Measurements from ENCODE around the gene KLHL29. TPM values are rescaled to one million over a fixed set of nuclear protein-coding genes. Genes with fewer than 3 reads are reported as not detected.

Gene KLHL29
- total and polyA plus RNA-seq, 2 donors (not counting 3 experiments of a cell fraction or from before 2014, with no cell fraction given), result 4.6 to 12.7 TPM

DNA sequence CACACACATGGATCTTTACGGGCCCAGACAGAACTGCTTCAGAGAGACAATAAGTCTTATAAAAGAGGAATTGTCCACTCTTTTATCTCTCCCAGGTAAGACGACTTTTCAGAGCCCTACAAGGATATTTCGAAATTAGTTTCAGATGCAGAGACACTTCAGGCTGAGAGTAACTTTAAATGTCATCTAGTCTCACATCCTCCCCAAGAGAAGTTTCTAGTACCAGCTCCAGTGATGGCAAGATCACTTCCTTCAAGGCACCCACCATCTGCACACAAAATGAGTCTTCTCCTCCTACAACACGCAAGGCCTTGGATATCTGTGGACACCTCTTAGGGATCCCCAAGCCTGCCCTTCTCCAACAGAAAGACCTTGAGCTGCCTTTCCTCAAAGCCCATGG lies 39.0 kb upstream of the KLHL29 start:
- FAIRE-seq, result no peak
- Histone ChIP-seq H4K20me1 (replicated peaks; ENCODE audit: control insufficient read depth, extremely low read depth, insufficient read depth, low read length) (no peaks in the 10 kb centered on the region), H3K4me1 (ENCODE audit: control insufficient read depth, extremely low read depth, insufficient read depth, low read length) (no peaks in the 10 kb centered on the region), H2AFZ (ENCODE audit: low read depth, low read length) (no peak overlapping the region), H3K9ac (replicated peaks; ENCODE audit: extremely low read depth, insufficient read depth, low read length) (no peak overlapping the region), H3K79me2 (ENCODE audit: control insufficient read depth, insufficient read depth, low read length) (no peaks in the 10 kb centered on the region), H3K4me2 (ENCODE audit: insufficient read depth, low read length) (no peak overlapping the region), H3K4me3 (replicated peaks in 1 of 3; ENCODE audit: insufficient read depth in 1 of 3, low read depth in 1 of 3, low read length in 3 of 3) (no peak overlapping the region), H3K27ac (ENCODE audit: insufficient read depth, low read depth, low read length) (no peak overlapping the region), H3K9me1 (replicated peaks; ENCODE audit: control insufficient read depth, extremely low read depth, insufficient read depth, low read length) (no peaks in the 10 kb centered on the region), H3K27me3 (ENCODE audit: control insufficient read depth in 2 of 2, insufficient read depth in 2 of 2, low read length in 2 of 2) (peaks cover 2 to 5% of the 10 kb centered on the region in 2 experiments), H3K36me3 (ENCODE audit: control insufficient read depth in 2 of 2, extremely low read depth in 1 of 2, insufficient read depth in 2 of 2, low read length in 2 of 2) (no peaks in the 10 kb centered on the region), H3K9me3 (replicated peaks; ENCODE audit: control insufficient read depth, insufficient read depth, low read length) (no peaks in the 10 kb centered on the region)
- intact Hi-C loops (cut with micrococcal nuclease), result no loop called here
- no peak for DNase-seq (ENCODE audit: low read depth, low spot score)
- ChIA-PET POLR2A (interaction anchor here (0.6 kb wide), 1 partner anchor 596 kb away, joined by 3 read pairs; no protein-coding TSS in a partner anchor), CTCF (no interaction called here)
- TF ChIP-seq JUN (IDR thresholded peaks at IDR 0.05; ENCODE audit: borderline replicate concordance, insufficient read depth, insufficient read length, low read depth) (no peak), POLR2AphosphoS5 (IDR thresholded peaks at IDR 0.05; ENCODE audit: insufficient read depth, low read depth, low read length) (no peak), GATA2 (IDR thresholded peaks at IDR 0.05; ENCODE audit: insufficient read depth, insufficient read length, low read depth, low read length) (no peak), POLR2A (IDR thresholded peaks at IDR 0.05; ENCODE audit: low read depth, low read length) (no peak), FOS (IDR thresholded peaks at IDR 0.05; ENCODE audit: borderline replicate concordance, insufficient read depth, low read length) (no peak), EZH2 (IDR thresholded peaks at IDR 0.05; ENCODE audit: borderline replicate concordance, low read depth, low read length, severe bottlenecking) (no peak), MYC (IDR thresholded peaks at IDR 0.05; ENCODE audit: low read depth, low read length) (no peak)
- TF ChIP-seq, protein P1, sequence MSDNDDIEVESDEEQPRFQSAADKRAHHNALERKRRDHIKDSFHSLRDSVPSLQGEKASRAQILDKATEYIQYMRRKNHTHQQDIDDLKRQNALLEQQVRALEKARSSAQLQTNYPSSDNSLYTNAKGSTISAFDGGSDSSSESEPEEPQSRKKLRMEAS (IDR thresholded peaks at IDR 0.05; ENCODE audit: insufficient read depth, insufficient read length), result no peak
- TF ChIP-seq, protein P2, sequence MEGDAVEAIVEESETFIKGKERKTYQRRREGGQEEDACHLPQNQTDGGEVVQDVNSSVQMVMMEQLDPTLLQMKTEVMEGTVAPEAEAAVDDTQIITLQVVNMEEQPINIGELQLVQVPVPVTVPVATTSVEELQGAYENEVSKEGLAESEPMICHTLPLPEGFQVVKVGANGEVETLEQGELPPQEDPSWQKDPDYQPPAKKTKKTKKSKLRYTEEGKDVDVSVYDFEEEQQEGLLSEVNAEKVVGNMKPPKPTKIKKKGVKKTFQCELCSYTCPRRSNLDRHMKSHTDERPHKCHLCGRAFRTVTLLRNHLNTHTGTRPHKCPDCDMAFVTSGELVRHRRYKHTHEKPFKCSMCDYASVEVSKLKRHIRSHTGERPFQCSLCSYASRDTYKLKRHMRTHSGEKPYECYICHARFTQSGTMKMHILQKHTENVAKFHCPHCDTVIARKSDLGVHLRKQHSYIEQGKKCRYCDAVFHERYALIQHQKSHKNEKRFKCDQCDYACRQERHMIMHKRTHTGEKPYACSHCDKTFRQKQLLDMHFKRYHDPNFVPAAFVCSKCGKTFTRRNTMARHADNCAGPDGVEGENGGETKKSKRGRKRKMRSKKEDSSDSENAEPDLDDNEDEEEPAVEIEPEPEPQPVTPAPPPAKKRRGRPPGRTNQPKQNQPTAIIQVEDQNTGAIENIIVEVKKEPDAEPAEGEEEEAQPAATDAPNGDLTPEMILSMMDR (IDR thresholded peaks at IDR 0.05; ENCODE audit: extremely low read depth in 1 of 2, insufficient read depth in 1 of 2, low read depth in 1 of 2, low read length in 2 of 2), result no peak
- BruUV-seq (replicated peaks), result no TSS peak
- dilution Hi-C loops (cut with MboI; ENCODE audit: extremely low pct_ligation_motif_present, low sequenced_read_pairs), result no loop called here

Data from endothelial cell of umbilical vein (primary cell).